Hematopoietic multipotent progenitor cell treated with erythropoietin and hydrocortisone succinate and interleukin-3 and kit ligand, for 15 days (in vitro differentiated cells): ENCODE results near the gene TM7SF3.

Source experiments
- DNase-seq: peaks from one replicate; pipeline ENCODE4 v3.0.0-alpha.2; 2015; ENCODE audit warnings: low spot score

Gene TM7SF3

DNA sequence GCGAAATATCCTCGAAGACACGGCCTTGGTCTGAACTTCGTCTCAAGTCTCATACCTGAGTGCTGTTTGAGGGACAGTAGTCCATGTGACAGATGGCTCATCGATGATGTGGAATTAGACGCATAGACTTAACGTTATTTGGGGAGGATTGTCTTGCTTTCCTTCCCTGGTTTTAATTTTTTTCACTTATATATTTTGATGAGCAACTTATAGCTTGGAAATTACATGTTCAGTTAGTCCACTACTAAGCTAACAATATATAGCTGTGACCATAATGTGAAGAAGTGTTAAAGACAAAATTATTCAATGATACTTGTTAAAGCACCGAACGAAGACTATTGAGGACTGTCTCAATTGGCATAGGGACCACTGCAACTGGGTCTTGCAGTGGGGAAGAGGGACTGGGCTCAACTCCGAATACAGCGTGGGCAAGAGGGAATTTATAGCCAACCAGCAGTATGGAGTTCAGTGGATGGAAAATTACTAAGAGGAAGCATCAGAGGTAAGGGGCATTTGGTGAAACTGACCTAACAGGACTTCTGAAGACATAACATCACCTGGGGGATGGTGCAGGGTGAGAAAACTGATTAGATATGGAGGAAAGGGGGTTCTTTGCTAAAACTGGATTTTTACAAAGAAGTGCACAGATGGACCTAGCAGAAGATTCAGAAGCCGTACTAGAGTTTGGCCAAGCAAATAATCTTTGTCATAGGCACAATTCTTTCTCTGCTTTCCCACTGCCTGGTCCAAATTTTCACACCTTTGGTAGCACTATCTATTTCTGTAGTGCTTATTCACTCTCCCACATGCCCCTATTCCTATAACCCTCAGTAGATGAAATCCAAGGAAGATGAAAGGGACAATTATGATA is 910 bp upstream of the TM7SF3 start:
- DNase-seq: no peak

GRCh38 chr12:27013611-27014084 is 536 bp downstream of the TM7SF3 start:
- DNase-seq: peak; percentile 31

GRCh38 chr12:27012982-27013255 is 1.3 kb downstream of the TM7SF3 start:
- no peak for DNase-seq

DNA sequence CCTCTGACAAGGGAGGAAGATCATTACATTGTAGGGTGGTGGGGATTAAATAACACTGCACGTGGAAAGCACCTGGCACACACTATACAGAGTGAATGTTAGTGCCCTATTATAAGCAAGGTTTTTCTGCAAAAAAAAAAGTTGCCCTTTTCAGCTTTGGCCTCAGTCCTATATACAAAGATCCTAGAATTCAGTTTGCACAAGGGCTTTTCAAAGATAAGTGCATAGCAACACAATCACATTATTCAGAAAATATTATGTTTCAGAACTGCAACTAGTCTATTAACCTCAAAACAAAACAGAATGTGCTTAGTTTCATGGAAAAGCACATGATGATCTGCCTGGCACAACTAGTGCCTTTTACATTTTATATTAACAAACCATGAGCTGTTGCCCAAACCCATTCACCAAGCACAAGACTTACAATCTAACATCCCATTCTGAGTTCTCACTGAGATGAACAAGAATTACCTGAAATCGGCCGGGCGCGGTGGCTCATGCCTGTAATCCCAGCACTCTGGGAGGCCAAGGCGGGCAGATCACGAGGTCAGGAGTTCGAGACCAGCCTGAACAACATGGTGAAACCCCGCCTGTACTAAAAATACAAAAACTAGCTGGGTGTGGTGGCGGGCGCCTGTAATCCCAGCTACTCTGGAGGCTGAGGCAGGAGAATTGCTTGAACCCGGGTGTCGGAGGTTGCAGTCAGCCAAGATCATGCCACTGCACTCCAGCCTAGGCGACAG is 1.8 kb downstream of the TM7SF3 start:
- DNase-seq: no peak

- no peak for DNase-seq
These were observed 4.3 kb downstream of the TM7SF3 start for GRCh38 chr12:27009881-27010301.

- DNase-seq: no peak
These were observed 6.1 kb downstream of the TM7SF3 start for GRCh38 chr12:27008081-27008480.

- DNase-seq: no peak
These were observed 7.3 kb downstream of the TM7SF3 start for GRCh38 chr12:27006797-27007467.

GRCh38 chr12:27005495-27005894 is 8.7 kb downstream of the TM7SF3 start:
- DNase-seq: no peak

DNA sequence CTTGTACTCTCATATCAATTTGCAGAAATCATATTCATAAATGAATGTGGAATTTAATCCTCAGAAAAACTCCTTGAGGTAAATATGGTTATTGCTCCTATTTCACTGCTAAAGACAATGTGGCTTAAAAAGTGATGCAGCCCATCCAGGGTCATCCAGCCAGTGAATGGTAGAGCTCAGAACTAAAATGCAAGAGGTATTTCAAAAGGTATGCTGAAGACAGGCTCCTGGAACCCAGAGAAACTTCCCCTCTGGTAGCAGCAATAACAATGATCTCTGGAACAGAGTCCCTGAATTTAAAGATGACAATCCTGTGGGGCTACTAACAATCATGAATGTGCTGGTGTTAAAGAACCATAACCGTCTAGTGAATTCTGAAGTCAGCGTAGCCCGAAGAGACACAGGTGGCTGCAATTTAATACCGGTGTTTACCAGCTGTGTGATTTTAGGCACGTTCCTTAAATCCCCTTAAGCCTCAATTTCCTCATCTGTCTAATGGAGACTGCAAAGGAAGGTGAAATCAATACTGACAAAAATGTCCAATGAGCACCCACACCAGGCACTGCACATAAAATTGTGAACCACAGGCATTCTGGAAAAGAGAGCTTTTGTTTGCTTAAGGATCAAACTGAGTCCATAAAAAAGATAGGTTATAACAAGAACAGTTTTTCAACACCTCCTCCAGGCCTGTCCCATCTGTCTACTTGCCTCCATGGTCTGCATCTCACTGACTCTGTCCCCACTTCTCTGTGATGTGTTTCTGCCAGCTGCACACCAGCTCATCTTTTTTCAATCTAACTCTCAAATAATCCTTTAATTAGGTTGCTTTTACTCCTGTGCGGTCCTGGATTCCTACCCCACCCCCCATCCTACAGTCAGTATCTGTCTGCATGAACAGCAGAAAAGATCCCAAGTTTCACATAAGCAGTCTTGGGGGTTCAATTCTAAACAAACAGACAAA is 10.5 kb downstream of the TM7SF3 start:
- no peak for DNase-seq

GRCh38 chr12:27002141-27002540 is 12.0 kb downstream of the TM7SF3 start:
- no peak for DNase-seq

GRCh38 chr12:27001663-27002062 is 12.5 kb downstream of the TM7SF3 start:
- no peak for DNase-seq

DNA sequence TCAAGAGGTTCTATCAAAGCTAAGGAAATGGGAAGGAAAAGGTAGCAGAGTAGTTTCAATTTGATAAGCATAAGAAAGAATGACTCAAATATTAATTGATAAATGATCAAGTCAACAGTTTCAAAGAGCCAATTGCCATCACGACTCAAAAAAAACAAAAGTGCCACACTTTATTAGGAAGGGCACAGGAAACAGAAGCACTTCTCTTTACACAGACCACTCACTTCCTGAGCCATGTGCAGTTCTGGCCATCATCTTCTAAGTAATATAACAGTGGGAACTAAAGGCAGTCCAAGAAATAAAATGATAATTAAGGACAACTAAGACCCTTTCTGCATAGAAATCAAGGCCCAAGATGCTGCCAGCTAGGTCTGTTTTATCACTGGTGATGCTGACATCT is 13.2 kb downstream of the TM7SF3 start:
- no peak for DNase-seq

DNA sequence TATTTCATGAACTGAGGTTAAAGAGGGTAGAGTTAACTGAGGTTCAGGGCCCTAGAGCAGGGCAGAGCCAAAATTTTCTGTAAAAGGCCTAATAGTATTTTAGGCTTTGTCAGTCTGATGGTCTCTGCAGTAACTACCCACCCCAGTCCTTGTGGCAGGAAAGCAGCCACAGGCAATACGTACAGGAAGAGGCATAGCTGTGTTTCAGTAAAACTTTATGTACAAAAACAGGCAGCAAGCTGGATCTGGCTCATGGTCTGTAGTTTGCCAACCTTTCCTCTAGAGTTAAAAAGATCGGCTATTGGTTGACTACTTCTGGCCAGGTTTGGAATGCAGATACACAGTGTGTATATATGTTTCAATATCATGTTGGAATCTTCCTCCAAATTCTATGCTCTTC is 17.2 kb downstream of the TM7SF3 start:
- DNase-seq: no peak

- no peak for DNase-seq
These were observed 18.5 kb downstream of the TM7SF3 start for GRCh38 chr12:26995706-26996105.

DNA sequence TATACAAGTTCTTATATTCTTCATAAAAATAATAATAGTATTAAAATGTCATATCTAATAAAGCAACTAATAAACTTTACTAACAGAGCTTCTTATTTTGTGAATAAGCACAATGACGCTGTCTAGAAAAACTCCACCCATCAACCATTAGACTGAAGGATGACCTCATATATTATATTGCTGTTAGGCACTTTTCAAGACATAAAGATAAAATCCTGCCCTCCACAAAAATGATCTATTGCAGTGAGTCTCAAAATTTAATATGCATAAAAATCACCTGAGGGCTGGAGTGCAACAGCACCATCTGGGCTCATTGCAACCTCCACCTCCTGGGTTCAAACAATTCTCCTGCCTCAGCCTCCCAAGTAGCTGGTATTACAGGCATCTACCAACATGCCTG is 20.1 kb downstream of the TM7SF3 start:
- DNase-seq: no peak

- DNase-seq: no peak
These were observed 22.4 kb downstream of the TM7SF3 start for GRCh38 chr12:26991826-26992225.

GRCh38 chr12:26989873-26990272 is 24.3 kb downstream of the TM7SF3 start:
- no peak for DNase-seq

- no peak for DNase-seq
These were observed 25.5 kb downstream of the TM7SF3 start for GRCh38 chr12:26988703-26989102.

DNA sequence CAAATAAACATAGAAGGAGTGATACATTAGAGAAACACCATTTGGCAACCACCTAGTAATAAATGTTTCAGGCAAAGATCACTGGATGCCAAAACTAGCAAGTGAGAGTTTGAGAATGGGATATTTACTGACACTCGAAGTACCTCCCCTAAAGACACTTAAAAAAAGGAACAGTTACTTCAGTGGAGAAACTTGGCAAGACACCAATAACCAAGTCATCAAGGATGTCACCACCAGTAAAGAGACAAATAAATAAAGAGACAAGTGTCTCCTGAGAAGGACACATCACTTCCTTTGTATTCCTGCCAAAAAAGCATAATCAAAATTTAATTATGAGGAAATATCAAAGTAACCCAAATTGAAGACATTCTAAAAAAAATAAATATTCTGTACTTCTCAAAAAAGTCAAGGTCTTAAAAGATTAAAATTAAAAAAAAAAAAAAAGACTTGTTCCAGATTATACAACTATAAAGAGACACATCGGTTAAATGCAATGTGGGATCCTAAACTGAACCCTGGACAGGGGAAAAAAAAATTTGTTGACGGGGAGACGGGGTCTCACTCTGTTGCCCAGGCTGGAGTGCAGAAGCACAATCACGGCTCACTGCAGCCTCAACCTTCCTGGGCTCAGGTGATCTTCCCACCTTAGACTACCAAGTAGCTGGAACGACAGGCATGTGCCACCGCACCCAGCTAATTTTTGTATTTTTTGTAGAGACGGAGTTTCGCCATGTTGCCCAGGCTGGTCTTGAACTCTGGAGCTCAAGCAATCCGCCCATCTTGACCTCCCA is 26.4 kb downstream of the TM7SF3 start:
- peak; percentile 15 for DNase-seq

- DNase-seq: no peak
These were observed 31.3 kb downstream of the TM7SF3 start for GRCh38 chr12:26982866-26983265.

DNA sequence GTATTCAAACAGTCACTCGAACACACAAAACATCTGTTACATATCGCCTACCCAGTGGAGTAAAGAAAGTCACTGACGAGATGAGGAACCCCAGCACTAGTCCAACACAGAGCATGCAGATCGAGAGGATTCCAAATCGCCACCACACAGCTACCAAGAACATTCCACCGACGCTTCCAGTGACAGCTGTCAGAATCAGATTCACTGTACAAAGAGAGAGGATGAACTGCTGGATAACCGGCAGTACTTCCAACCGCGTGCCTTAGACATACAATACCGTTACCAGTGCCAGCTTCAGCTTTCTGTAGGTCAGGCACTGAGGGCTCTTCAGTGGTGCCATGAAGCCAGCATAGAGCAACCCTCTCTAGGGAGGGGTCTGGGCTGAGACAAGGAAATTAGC is 34.5 kb downstream of the TM7SF3 start:
- DNase-seq: no peak
